Activated CD4-positive, alpha-beta memory T cell treated with anti-CD3 and anti-CD28 coated beads for 36 hours (primary cell): Measurements from ENCODE around the gene HDAC11. TPM values are rescaled to one million over a fixed set of nuclear protein-coding genes. Genes with fewer than 3 reads are reported as not detected.

ENCODE experiments used
- CTCF ChIA-PET: fragments of 350-600 bp; sonication (Branson Sonifier 250); formaldehyde crosslinking; loops from one replicate; lab custom pipeline; 2021; ENCODE audit warnings: antibody characterized with exemption, inconsistent platforms; lab: Charles Lee
- POLR2A ChIA-PET: fragments of 350-600 bp; sonication (Branson Sonifier 250); formaldehyde crosslinking; loops from one replicate; lab custom pipeline; 2021; ENCODE audit warnings: antibody characterized with exemption; lab: Charles Lee
- DNase-seq: peaks from one replicate; pipeline ENCODE4 v3.0.0-alpha.2; 2020
- H3K27ac Mint-ChIP-seq: one replicate; pipeline ENCODE4 v1.8.0; 2021; ENCODE audit warnings: mixed read lengths
- H3K27me3 Mint-ChIP-seq: one replicate; pipeline ENCODE4 v1.8.0; 2021; ENCODE audit warnings: mixed read lengths
- H3K36me3 Mint-ChIP-seq: one replicate; pipeline ENCODE4 v1.8.0; 2021; ENCODE audit warnings: mixed read lengths
- H3K4me1 Mint-ChIP-seq: one replicate; pipeline ENCODE4 v1.8.0; 2021; ENCODE audit warnings: low read depth, mixed read lengths
- H3K4me3 Mint-ChIP-seq: one replicate; pipeline ENCODE4 v1.8.0; 2021; ENCODE audit warnings: mild to moderate bottlenecking, mixed read lengths
- H3K9me3 Mint-ChIP-seq: one replicate; pipeline ENCODE4 v1.8.0; 2021; ENCODE audit warnings: mixed read lengths
- intact Hi-C: fragments of 100-400 bp; cut with micrococcal nuclease; formaldehyde crosslinking; loops from one replicate; pipeline ENCODE4 v1.15.1; 2023
- total RNA-seq, 2 experiments: library from RNA; stranded (reverse); gene quantifications; one replicate each; pipeline ENCODE4 v1.2.3, GENCODE V29; 2021

The HDAC11 gene
- total RNA-seq, 2 experiments from 2014 or later, result 3.3 to 4.3 TPM

DNA sequence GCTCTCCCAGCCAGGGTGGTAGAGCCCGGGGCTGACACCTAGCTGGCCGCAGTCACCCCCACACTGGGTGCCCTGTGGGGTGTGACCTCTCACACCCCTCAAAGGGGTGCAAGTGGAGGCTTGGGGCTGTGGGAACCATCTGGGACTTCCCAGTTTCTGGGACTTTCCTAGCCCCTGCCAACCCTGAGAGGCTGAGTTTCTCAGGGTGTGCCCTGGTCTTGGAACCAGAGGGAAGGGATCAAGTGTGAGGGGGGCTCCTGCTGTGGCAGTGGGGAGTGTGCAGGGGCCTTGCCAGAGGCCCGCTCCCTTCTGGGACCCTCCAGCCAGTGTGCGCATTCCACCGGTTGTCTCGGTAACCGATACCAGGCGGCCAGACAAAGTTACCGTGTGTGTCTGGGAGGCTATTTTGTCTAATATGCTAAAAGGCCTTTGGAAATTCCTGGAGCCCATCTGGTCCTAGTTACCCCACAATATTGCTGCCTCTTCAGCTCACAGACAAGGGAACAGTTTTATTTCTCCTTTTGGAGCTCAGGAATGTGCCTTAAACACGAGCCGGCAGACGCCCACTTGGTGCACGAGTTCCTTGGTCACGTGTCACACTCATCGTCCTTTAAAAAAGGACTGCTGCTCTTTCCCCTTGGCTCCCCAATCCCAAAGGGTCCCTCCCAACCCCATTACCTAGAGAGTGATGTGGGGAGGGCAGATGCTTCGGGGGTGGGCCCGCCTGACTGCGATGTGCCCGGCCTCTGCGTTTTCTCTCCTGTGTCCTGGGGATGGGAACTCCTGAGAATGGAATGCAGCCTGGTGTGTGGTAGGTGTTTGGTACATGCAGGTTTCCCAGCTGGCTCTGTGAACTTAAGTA is 33.2 kb downstream of the HDAC11 start:
- DNase-seq, result no peak
- H3K36me3 Mint-ChIP-seq, result no peaks in the 10 kb centered on the region
- H3K4me3 Mint-ChIP-seq, result no peak overlapping the region
- H3K9me3 Mint-ChIP-seq, result no peaks in the 10 kb centered on the region
- H3K27me3 Mint-ChIP-seq, result no peaks in the 10 kb centered on the region
- H3K27ac Mint-ChIP-seq, result no peak overlapping the region
- CTCF ChIA-PET, result interaction anchor here (3.1 kb wide), 1 partner anchor 17 kb away, joined by 9 read pairs; no protein-coding TSS in a partner anchor
- POLR2A ChIA-PET, result no interaction called here
- no peaks in the 10 kb centered on the region for H3K4me1 Mint-ChIP-seq
- intact Hi-C loops, result no loop called here

GRCh38 chr3:13513913-13514517 is 33.9 kb downstream of the HDAC11 start:
- no peaks in the 10 kb centered on the region for H3K4me1 Mint-ChIP-seq

DNA sequence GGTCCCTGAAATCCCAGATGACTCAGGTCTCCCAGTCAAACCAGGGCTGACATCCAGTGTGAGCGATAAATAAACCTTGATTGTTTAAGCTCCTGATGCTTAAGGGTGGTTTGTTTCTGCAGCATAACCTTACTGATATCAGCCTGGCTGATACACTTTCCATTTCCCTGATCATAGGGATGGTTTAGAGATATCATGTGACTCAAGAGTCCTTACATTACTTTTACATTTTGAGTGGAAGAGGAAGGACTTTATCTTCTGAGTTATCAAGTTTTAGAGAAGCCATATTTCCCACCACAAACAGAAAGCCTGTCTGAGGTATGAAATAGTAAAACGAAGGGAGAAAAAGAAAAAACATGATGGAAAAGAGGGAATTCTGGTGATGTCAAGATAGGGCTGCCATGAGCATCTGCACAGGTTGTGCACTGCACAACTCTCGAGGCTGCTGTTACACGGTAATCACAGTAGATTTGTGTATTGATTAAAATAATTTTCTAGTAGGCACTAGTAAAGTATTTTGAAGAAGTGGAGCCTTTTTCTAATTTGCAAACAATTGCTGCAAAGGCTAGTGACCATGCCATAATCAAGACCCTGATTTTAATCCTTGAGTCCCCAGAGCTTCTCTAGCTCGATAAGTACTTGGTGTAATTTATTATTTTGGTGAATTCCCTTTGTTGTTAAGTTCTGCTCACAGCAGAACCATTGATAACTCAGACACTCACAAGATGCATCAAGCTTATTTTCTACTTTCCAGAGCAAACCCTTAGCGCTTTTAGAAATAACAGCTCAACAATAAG is 34.7 kb downstream of the HDAC11 start:
- CTCF ChIA-PET, result interaction anchor here (1.9 to 3.1 kb wide), 2 partner anchors 19 to 133 kb away, joined by 6 to 9 read pairs; no protein-coding TSS in a partner anchor
- Mint-ChIP-seq H3K4me1 (no peaks in the 10 kb centered on the region), H3K27me3 (no peaks in the 10 kb centered on the region), H3K36me3 (no peaks in the 10 kb centered on the region), H3K4me3 (no peak overlapping the region), H3K27ac (no peak overlapping the region), H3K9me3 (no peaks in the 10 kb centered on the region)
- POLR2A ChIA-PET, result no interaction called here
- intact Hi-C loops, result no loop called here
- DNase-seq, result no peak

More at GRCh38 chr3:13513913-13514517, 33.9 kb downstream of the HDAC11 start:
- ChIA-PET CTCF (interaction anchor here (1.9 to 3.1 kb wide), 2 partner anchors 18 to 134 kb away, joined by 6 to 9 read pairs; no protein-coding TSS in a partner anchor), POLR2A (no interaction called here)
- H3K4me3 Mint-ChIP-seq, result no peak overlapping the region
- intact Hi-C loops, result no loop called here
- no peaks in the 10 kb centered on the region for H3K27me3 Mint-ChIP-seq
- no peaks in the 10 kb centered on the region for H3K9me3 Mint-ChIP-seq
- H3K36me3 Mint-ChIP-seq, result no peaks in the 10 kb centered on the region
- H3K27ac Mint-ChIP-seq, result no peak overlapping the region
- no peak for DNase-seq

GRCh38 chr3:13515786-13516759 is 36.0 kb downstream of the HDAC11 start:
- DNase-seq, result no peak
- Mint-ChIP-seq H3K27ac (no peak overlapping the region), H3K27me3 (no peaks in the 10 kb centered on the region), H3K36me3 (no peaks in the 10 kb centered on the region), H3K9me3 (no peaks in the 10 kb centered on the region), H3K4me1 (no peaks in the 10 kb centered on the region), H3K4me3 (no peak overlapping the region)
- intact Hi-C loops, result no loop called here
- POLR2A ChIA-PET, result no interaction called here
- CTCF ChIA-PET, result interaction anchor here (1.9 kb wide), 1 partner anchor 132 kb away, joined by 6 read pairs; no protein-coding TSS in a partner anchor

- DNase-seq, result no peak
- H3K4me3 Mint-ChIP-seq, result no peak overlapping the region
- no peak overlapping the region for H3K27ac Mint-ChIP-seq
- ChIA-PET POLR2A (no interaction called here), CTCF (interaction anchor here (0.9 kb wide), 1 partner anchor 132 kb away, joined by 3 read pairs; no protein-coding TSS in a partner anchor)
- peaks cover 6% of the 10 kb centered on the region for H3K9me3 Mint-ChIP-seq
- no peaks in the 10 kb centered on the region for H3K4me1 Mint-ChIP-seq
- H3K27me3 Mint-ChIP-seq, result no peaks in the 10 kb centered on the region
- H3K36me3 Mint-ChIP-seq, result no peaks in the 10 kb centered on the region
- intact Hi-C loops, result no loop called here
Measured at GRCh38 chr3:13516760-13517135, 36.6 kb downstream of the HDAC11 start.

GRCh38 chr3:13517253-13517977 is 37.3 kb downstream of the HDAC11 start:
- POLR2A ChIA-PET, result no interaction called here
- no peak overlapping the region for H3K27ac Mint-ChIP-seq
- H3K9me3 Mint-ChIP-seq, result peaks cover 8% of the 10 kb centered on the region
- no peak overlapping the region for H3K4me3 Mint-ChIP-seq
- CTCF ChIA-PET, result interaction anchor here (0.9 kb wide), 1 partner anchor 132 kb away, joined by 3 read pairs; no protein-coding TSS in a partner anchor
- no peaks in the 10 kb centered on the region for H3K4me1 Mint-ChIP-seq
- intact Hi-C loops, result no loop called here
- DNase-seq, result no peak
- H3K27me3 Mint-ChIP-seq, result no peaks in the 10 kb centered on the region
- H3K36me3 Mint-ChIP-seq, result no peaks in the 10 kb centered on the region

GRCh38 chr3:13518516-13518953 is 38.4 kb downstream of the HDAC11 start:
- DNase-seq, result no peak
- H3K27me3 Mint-ChIP-seq, result no peaks in the 10 kb centered on the region
- H3K36me3 Mint-ChIP-seq, result no peaks in the 10 kb centered on the region
- ChIA-PET CTCF (no interaction called here), POLR2A (no interaction called here)
- no peak overlapping the region for H3K4me3 Mint-ChIP-seq
- intact Hi-C loops, result no loop called here
- peaks cover 8% of the 10 kb centered on the region for H3K9me3 Mint-ChIP-seq
- H3K27ac Mint-ChIP-seq, result no peak overlapping the region
- H3K4me1 Mint-ChIP-seq, result no peaks in the 10 kb centered on the region

DNA sequence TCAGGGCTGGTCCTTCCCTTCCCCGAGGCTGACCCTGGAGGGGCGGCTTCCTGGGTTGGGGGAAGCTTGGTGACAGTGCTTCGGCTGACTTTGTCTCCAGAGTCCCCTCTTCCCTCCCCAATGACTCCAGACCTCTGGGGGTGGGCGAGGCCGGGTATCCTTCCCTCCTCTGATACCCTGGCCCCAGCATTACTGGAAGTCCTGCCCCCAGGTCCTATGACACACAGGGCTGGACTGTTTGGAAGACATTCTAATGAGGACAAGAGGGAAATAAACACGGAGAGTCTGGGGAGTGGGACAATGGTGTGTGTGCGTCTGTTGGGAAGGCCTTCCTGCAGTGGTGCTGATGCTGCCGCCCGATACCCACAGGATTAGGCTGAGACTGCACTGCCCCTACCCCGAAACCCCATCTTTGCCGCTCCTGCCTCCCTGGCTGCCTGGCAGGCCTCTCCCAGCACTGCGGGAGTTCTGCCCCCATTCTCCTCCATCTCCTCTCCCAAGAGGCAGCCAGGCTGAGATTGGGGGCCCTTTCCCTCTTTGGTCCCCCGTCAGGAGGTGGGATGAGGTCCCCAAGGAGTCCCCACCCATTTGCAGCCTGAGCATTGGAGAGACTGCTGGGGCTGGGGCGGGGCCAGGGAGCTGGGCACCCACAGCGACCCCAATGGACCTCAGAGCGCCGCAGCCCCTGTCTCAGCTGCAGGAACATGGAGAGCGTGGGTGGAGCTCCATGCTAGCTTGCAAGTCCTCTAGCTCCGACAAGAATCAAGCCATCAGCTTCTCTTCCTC is 39.1 kb downstream of the HDAC11 start:
- Mint-ChIP-seq H3K9me3 (peaks cover 8% of the 10 kb centered on the region), H3K27me3 (no peaks in the 10 kb centered on the region), H3K27ac (no peak overlapping the region), H3K4me3 (no peak overlapping the region), H3K36me3 (no peaks in the 10 kb centered on the region), H3K4me1 (no peaks in the 10 kb centered on the region)
- ChIA-PET CTCF (interaction anchor here (1.2 kb wide), 1 partner anchor 124 kb away, joined by 3 read pairs; no protein-coding TSS in a partner anchor), POLR2A (no interaction called here)
- DNase-seq, result no peak
- intact Hi-C loops, result no loop called here

GRCh38 chr3:13520326-13520880 is 40.3 kb downstream of the HDAC11 start:
- Mint-ChIP-seq H3K27me3 (no peaks in the 10 kb centered on the region), H3K27ac (no peak overlapping the region), H3K9me3 (peaks cover 8% of the 10 kb centered on the region), H3K4me3 (no peak overlapping the region), H3K36me3 (no peaks in the 10 kb centered on the region), H3K4me1 (no peaks in the 10 kb centered on the region)
- intact Hi-C loops, result no loop called here
- POLR2A ChIA-PET, result no interaction called here
- CTCF ChIA-PET, result interaction anchor here (1.2 kb wide), 1 partner anchor 123 kb away, joined by 3 read pairs; no protein-coding TSS in a partner anchor
- DNase-seq, result no peak

- Mint-ChIP-seq H3K4me3 (no peak overlapping the region), H3K36me3 (no peaks in the 10 kb centered on the region), H3K27me3 (no peaks in the 10 kb centered on the region), H3K9me3 (peaks cover 8% of the 10 kb centered on the region), H3K27ac (no peak overlapping the region), H3K4me1 (no peaks in the 10 kb centered on the region)
- CTCF ChIA-PET, result no interaction called here
- intact Hi-C loops, result no loop called here
- POLR2A ChIA-PET, result no interaction called here
- DNase-seq, result no peak
Measured at GRCh38 chr3:13521309-13521708, 41.2 kb downstream of the HDAC11 start.
